GM19238 (cell line): ENCODE results near the gene PEAK3.
A peak's percentile ranks its signal among the peaks of the same experiment; 100 is the strongest.

Source experiments
- DNase-seq: peaks from one replicate; pipeline ENCODE4 v3.0.0; 2011; ENCODE audit warnings: low spot score; ENCODE audit not compliant: insufficient read length

PEAK3 gene

DNA sequence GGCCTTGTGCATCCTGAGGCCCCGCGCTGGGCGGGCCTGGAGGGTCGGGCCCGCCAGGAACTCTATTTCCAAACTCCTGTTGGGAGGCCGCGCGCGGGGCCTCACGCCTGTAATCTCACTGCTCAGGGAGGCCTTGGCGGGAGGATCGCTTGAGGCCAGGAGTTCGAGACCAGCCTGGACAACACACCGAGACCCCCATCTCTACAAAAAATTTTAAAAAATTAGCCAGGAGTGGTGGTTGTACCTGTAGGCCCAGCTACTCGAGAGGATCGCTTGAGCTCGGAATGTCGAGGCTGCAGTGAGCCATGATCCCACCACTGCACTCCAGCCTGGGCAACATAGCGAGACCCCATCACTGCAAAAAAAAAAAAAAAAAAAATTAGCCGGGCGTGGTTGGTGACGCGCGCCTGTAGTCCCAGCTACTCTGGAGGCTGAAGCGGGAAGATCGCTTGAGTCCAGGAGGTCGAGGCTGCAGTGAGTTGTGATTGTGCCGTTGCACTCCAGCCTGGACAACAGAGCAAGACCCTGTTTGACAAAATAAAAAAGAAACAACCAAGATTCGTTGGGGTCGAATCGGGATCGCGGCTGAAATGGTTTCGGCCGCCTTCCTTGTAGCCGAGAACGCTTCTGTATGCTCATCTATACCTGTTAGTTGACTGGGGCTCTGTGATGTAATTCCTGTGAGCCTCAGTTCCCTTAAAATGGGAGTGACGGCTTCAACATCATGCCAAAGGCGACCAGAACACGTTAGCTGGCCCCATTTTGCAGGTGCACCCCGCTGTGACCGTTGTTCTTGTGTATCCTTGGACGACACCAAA is 44.7 kb downstream of the PEAK3 start:
- no peak for DNase-seq

DNA sequence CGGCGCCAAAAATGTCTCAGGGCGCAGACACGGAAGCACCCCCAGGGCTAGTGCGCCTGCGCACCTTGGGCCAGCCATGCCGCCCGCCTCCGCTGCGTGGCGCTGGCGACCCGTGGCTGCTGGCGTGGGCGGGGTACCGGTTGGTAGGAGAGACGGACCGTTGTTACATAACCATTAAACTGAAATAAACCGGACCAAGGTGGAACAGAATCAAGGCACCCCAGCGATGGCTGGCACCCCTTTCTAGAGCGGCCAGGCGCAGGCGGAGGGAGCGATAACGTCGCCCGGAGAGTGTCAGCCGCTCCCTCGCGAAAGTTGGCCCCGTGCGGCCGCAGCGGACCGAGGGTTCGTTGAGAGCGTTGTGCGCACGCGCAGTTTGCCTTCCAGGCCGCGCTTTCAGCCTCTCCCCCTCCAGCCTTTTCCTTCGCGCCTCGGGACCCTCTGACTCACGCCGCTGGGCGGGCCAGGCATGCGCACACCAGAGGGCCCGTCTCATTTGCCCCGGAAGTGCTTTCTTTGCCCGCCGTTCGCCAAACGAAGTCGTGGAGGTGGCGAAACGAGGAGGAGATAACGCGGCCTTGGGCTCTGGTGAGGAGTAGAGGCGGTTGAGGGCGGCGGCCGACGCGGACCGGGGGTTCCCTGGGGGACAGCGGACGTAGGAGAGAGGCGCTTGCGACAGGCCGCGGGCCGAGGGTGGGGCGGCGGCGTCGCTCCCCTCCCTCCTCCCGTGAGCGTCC is 45.5 kb downstream of the PEAK3 start, which contains the start of the genes PLEKHJ1 and SF3A2:
PLEKHJ1 (minus strand) TSS at position 16 of the 737 bp plus-strand sequence. CDS start 81 bp downstream, outside the sequence.
SF3A2 (plus strand) TSS at position 511 of the 737 bp plus-strand sequence. CDS start 6,595 bp downstream, outside the sequence.
- DNase-seq: peak; percentile 100

DNA sequence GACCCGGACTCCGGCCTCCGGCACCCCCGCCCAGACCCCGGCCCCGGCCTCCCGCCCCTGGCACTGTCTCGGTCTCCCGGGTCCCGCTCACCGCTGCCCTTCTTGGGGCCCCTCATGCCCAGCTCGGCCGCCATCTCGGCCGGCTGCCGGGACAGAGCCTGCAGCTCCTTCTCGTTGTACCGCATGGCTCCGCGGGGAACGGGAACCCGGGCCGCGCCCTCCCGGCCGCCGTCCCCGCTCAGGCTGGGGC is 46.0 kb downstream of the PEAK3 start:
- no peak for DNase-seq

DNA sequence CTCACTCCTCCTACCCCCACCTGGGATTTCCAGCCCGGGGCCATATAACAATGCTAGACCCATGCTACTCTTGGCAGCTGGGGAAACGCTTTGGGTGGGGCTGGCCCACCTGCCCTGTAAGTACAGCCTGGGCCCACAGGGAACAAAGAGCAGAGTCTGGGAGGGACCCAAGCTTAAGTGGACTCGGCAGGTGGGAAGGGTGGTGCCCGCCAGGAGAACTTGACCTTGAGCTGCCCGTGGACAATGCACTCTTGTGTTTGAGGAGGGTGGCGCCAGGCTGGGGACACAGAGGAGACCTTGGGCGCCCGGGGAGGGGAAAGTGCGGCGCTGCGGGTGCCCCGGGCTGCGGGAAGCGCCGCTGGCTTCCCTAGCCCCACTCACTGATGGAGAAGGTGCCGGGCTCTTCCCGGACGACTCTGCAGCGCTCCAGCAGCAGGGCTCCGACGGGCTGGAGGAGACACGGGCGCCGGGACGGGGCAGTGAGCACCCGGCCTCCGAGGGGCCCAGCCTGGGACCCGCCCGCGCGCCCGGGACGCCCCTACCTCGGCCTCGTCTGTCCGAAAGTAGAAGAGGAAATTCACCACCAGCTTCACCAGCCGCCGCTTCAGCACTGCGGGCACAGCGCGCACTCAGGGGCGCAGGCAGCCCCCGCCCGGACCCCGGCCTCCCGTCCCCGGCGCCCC is 46.5 kb downstream of the PEAK3 start:
- no peak for DNase-seq

- DNase-seq: no peak
These were observed 47.0 kb downstream of the PEAK3 start for GRCh38 chr19:2234996-2235380.

DNA sequence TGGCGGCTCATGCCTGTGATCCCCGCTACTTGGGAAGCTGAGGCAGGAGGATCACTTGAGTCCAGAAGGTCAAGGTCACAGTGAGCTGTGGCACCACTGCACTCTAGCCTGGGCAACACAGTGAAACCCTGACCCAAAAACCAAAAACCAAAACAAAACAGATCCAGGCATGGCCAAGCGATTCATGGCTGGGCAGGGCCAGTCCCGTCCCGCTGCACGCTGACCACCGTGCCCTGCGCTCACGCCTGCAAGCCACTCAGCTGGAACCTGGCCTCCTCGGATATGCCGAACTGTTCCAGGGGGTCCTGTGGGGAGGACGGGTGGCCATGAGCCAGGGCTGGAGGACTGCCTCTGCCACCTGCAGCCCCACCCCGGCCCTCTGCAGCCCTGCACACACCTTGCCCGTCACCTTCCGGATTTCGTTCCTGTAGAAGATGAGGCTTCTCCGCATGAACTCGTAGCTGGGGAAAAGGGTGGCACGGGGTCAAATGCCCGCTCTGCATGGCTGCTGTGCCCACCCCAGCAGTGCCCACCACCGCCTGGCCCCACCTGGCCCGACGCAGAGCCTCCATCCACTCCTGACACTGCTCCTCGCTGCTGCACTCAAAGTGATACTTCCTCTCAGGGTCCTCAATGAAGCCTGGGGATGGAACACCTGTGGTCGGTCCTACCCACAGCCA is 48.2 kb downstream of the PEAK3 start:
- DNase-seq: no peak

DNA sequence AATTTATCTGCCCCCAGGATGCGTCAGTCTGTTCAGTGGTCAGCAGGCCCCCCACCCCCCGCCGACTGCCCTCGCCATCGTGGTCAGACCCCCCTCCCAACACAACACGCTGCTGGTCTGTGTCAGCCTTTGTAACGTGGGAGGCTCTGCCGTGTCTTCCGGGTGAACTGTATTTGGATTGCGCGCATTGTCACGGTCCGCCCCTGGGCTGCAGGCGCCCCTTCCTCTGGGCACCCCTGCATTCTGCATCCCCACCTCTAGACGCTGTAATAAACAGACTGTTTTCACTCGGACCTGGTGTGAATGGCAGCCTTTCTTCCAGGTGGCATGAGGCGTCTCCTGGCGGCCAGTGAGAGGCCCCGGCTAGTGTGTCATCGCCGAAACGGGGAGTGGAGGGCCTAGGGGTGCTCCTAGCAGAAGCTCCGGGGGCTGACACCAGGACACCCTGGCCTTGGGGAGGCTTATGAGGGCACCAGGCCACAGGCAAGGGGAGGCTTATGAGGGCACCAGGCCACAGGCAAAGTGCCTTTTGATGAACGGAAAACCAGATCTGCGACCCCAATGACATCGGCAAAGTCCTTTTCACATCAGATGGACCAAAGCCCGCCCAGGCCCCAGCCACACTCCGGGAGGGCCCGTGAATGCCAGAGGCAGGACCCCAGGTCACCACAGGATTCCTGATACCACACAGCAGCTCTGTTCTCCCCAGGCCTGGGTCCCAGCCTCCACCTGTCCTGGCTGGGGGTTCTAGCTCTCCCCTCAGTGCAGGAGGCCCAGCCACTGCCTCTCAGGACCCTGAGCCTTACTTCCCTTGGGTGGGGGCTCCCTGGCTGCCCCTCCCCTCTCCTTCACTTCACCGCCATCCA is 49.5 kb downstream of the PEAK3 start:
- DNase-seq: no peak

DNA sequence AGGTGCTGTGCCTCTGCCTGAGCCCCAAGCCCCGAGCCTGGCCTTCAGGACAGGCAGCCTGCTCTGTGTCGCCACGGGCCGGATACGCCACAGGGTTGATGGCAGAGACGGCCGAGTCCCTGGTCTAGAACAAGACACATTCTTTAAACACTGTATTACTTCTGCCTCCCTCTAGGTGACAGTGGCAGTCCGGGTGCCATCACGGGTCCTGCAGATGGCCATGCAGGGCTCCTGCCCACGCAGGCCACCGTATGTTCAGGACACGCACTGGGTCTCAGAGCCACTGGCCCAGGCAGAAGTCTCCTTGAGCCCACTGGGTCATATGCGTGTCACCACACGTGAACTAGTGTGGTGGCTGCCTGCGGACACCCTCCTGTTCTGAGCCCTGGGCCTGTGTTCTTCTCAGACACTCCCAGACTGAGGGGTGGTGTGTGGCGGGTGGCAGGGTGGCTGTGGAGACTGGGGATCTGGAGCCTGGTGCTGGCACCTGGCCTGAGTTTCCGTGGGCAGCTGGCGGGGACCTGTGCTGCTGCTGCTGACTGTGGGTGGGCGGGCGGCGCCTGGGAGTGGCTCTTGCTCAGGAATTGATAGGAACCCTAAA is 50.3 kb downstream of the PEAK3 start:
- no peak for DNase-seq

DNA sequence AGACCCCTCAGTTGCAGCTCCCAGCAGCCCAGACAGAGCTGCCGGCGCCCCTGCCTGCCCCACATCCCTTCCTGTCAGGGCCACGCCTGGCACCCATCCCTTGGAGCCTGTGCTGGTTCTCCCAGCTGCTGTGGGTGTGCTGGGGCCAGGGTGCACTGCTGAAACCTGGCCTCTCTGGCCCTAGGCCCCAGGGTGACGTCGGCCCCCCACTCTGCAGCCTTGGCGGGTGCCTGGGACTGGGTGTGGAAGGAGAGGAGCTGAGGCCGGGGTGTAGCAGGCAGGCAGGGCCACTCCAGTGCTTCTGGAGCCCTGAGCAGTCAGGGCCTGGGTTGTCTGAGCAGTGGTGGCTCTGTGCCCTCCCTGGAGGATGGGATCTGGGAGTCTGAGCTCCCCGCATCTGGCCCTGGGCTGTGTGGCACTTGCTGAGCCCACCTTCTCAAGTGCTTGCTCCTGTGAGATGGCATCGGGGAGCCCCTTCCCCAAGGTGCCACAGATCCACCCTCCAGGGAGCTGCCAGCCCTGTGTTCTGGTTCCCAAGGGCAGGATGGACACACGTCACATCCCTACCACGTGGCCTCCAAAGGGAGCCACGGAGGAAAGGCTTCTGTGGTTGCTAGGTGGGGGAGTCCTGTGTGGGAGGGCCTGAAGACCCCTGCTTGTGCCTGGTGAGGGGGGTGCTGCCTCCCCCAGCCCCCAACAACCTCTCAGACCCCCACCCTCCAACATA is 51.0 kb downstream of the PEAK3 start:
- DNase-seq: no peak

DNA sequence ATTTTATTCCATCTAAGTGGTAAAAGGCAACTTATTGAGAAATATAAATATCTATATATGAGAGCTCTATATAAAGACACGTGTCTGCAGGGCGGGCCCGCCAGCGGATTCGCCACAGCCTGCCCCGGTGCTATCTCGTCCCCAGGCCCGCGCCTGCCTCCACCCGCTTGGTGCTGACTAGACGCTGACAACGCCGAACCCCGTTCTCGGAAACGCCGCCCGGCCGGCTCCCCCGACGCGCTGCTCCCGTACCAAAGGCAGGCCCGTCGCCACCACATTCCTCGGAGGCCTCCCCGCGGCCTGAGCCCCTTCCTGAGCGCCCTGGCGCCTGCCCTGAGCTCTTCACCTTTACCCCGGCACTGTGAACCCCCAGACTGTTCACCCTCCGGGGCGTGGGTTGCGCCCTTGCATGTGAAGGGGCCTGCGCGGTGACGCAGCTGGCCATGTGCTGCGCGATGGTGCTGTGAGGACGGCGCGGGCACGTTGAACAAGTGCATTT is 51.9 kb downstream of the PEAK3 start:
- no peak for DNase-seq

- no peak for DNase-seq
These were observed 52.6 kb downstream of the PEAK3 start for GRCh38 chr19:2229103-2230032.

DNA sequence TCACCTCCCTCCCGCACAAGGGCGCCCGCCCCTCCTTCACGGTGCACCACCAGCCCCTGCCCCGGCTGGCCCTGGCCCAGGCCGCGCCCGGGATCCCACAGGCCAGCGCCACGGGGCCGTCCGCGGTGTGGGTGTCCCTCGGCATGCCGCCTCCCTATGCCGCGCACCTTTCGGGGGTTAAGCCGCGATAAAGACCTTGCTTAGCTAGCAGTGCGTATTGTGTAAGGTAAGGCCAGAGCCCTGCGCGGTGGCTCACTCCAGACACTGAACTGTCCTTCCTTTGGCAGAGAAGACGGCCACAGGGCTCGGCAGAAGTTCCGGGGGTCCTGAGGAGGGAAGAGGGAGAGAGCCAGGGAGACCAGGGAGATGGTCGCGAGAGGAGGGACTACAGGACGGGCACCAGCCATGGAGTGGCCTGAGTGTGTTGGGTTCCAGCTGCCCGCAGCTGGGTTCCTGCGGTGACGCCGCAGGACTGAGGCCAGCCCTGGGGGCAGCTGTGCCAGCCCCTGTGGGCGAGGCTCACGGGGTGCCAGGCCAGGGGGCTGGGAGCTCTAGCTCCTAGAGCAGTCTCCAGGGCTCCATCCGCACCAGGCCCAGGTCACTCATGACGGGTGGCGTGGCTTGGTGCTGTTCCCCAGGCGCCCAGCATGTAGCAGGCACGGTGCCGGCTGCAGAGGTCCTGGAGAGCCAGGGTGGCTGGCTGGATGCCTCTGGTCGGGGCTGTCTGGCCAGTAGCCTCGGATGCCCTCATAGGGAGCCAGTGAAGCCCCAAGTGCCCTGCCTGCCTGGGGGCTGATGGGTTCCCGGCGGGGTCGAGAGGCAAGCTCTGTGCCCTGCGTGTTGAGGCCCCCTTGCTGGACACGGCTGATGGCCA is 53.6 kb downstream of the PEAK3 start:
- DNase-seq: no peak

- no peak for DNase-seq
These were observed 54.4 kb downstream of the PEAK3 start for GRCh38 chr19:2227415-2228156.

DNA sequence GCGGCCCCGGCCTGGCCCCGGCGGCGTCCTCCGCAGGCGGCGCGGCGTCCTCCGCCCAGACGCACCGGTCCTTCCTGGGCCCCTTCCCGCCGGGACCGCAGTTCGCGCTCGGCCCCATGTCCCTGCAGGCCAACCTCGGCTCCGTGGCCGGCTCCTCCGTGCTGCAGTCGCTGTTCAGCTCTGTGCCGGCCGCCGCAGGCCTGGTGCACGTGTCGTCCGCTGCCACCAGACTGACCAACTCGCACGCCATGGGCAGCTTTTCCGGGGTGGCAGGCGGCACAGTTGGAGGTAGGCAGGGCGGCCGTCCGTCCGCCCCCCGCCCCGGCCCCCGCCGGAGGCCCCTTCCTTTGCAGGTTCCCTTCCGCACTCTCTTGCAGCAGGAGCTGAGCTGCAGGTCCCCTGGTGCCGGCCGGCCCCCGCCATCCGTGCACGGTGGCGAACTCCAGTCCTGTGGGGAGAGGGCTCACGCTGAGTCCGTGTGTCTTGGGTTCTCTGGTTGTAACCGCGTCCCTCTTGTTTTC is 55.1 kb downstream of the PEAK3 start:
- no peak for DNase-seq

DNA sequence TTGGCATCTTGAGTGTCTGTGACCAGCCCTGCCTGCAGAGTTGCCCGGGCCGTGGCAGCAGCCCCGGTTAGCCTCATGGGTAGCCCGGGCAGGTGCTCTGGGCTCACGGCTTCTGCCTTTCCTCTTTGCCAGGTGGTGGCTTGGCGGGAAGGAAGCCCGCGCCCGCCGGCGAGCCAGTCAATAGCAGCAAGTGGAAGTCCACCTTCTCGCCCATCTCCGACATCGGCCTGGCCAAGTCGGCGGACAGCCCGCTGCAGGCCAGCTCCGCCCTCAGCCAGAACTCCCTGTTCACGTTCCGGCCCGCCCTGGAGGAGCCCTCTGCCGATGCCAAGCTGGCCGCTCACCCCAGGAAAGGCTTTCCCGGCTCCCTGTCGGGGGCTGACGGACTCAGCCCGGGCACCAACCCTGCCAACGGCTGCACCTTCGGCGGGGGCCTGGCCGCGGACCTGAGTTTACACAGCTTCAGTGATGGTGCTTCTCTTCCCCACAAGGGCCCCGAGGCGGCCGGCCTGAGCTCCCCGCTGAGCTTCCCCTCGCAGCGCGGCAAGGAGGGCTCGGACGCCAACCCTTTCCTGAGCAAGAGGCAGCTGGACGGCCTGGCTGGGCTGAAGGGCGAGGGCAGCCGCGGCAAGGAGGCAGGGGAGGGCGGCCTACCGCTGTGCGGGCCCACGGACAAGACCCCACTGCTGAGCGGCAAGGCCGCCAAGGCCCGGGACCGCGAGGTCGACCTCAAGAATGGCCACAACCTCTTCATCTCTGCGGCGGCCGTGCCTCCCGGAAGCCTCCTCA is 55.7 kb downstream of the PEAK3 start:
- DNase-seq: no peak
